OCI-LY3 (cell line): ENCODE measurements around the gene ZNF865.

Experiments used
- CTCF ChIP-seq: fragments of 200-600, 300-600 bp; sonication (generic); IDR thresholded peaks from 2 replicates; pipeline ENCODE4 v1.5.1; 2014; ENCODE audit warnings: antibody characterized with exemption, low read length, low read depth
- EZH2phosphoT487 ChIP-seq: fragments of 200-600 bp; shearing (Covaris generic); IDR thresholded peaks from 2 replicates; pipeline ENCODE4 v1.6.1; 2018; ENCODE audit warnings: antibody characterized with exemption, mixed run types, low read depth

- TF ChIP-seq CTCF, result no peak
- no peak for TF ChIP-seq EZH2phosphoT487
Measured at GRCh38 chr19:55585658-55586339, 19.6 kb upstream of the ZNF865 start.
